ENCODE data around the gene SPRR2D. TPM values are rescaled to one million over a fixed set of nuclear protein-coding genes. Genes with fewer than 3 reads are reported as not detected.
"Not testable (repeated sequence)": the region's sequence is repeated elsewhere in the genome, so short reads cannot be mapped to it uniquely, and the experiment has no call there.

The SPRR2D gene
- total RNA-seq, 3 donors from 2014 or later: not detected

DNA sequence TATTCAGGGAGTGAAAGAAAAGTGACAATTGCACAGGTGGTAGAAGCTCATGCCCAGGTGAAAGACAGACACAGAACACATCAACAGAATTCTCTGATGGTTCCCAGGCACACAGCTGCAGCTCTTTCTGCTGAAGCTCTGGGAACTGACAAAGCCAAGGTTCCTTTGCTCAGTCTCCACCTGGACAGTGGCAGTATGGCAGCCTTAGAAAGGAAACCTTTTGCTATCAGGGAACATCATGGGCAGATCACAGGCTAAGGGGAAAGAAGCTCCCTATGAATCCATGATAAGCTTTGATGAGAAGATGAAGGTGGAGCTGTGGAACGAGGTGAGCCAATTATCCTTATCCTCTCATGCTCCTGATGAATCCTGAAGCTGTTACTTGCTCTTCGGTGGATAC lies 29.3 kb upstream of the SPRR2D start:
- Histone ChIP-seq H3K9me3 (no peaks in the 10 kb centered on the region), H3K4me3 (no peak overlapping the region), H3K4me1 (no peaks in the 10 kb centered on the region), H3K27ac (no peak overlapping the region), H3K27me3 (no peaks in the 10 kb centered on the region), H3K36me3 (no peaks in the 10 kb centered on the region)
- no peak for DNase-seq (ENCODE audit: low spot score in 2 of 2)
- TF ChIP-seq POLR2AphosphoS5 (IDR thresholded peaks at IDR 0.05): no peak
- TF ChIP-seq, protein P1, sequence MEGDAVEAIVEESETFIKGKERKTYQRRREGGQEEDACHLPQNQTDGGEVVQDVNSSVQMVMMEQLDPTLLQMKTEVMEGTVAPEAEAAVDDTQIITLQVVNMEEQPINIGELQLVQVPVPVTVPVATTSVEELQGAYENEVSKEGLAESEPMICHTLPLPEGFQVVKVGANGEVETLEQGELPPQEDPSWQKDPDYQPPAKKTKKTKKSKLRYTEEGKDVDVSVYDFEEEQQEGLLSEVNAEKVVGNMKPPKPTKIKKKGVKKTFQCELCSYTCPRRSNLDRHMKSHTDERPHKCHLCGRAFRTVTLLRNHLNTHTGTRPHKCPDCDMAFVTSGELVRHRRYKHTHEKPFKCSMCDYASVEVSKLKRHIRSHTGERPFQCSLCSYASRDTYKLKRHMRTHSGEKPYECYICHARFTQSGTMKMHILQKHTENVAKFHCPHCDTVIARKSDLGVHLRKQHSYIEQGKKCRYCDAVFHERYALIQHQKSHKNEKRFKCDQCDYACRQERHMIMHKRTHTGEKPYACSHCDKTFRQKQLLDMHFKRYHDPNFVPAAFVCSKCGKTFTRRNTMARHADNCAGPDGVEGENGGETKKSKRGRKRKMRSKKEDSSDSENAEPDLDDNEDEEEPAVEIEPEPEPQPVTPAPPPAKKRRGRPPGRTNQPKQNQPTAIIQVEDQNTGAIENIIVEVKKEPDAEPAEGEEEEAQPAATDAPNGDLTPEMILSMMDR (IDR thresholded peaks at IDR 0.05): no peak
- no peak for TF ChIP-seq POLR2A (IDR thresholded peaks at IDR 0.05)
- intact Hi-C loops (cut with DNase I; ENCODE audit: low total_unique reads): no loop called here

DNA sequence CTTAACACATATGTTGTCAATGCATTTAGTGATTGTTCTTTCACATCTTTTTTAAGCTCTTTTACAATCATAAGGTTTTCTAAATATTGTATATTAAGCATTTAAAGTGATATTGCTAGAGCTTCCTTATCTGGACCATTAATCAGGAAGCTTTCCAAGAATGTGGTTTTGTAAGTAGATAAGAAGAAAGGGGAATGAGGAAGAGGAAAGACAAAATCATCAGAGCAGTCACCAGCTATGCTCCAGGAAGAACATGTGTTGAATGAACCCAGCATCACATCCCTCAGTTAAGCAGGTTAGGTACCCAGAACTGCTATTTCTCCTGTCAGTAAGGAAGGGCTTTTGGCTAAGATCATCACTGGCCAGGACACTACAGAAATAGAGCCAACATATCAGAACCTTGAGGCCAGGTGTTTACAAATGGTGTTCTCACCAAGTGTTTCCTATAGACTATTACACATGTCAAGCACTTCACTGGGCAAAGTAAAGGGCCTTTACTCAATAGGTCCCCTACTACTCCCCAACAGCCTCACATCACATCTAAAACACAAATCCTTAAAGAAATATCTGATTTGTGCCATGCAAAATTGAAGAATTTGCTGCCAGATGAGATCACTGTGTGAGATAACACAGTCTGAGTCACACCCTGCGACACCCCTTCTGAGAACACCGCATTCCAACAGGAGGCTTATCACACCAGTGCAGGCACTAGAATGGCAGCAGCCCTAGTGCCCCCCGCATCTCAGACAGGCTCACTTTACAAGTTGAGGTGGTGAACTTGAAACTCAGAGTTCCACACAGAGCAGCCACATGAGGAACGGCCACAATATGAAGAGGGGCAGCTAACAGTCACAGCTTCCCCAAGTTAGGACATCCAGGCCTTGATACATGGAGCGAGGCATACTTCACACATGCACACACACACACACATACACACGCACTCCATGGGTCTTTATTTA lies 18.2 kb upstream of the SPRR2D start:
- TF ChIP-seq POLR2AphosphoS5 (IDR thresholded peaks at IDR 0.05) (no peak), POLR2A (IDR thresholded peaks at IDR 0.05) (no peak)
- TF ChIP-seq, protein P1 (IDR thresholded peaks at IDR 0.05): no peak
- intact Hi-C loops (cut with DNase I; ENCODE audit: low total_unique reads): no loop called here
- H3K4me3 ChIP-seq: no peak overlapping the region

DNA sequence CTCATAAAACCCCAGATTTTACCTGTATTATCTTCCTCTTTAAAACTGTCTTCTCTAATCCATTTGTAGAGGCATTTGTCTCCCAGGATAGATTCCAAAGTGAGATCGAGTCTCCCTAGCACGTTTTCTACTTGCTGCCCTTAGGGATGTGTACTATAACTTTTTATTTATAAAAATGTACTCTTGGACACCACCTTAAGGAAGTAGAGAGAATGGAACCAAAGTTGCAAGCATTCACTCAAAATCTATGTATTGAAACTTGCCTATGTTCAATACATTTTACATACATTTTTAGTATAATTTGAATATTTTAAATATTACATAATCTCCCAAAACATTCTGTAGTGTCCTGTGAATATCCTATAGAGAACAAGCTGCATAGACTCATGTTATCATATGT lies 17.2 kb upstream of the SPRR2D start:
- no peak overlapping the region for H3K4me3 ChIP-seq
- H3K36me3 ChIP-seq: no peaks in the 10 kb centered on the region
- no peak for DNase-seq (ENCODE audit: low spot score in 2 of 2)
- H3K27ac ChIP-seq: no peak overlapping the region
- intact Hi-C loops (cut with DNase I; ENCODE audit: low total_unique reads): no loop called here
- H3K9me3 ChIP-seq: no peaks in the 10 kb centered on the region
- peaks cover 0 to 3% of the 10 kb centered on the region in 2 donors for H3K27me3 ChIP-seq
- TF ChIP-seq, protein P1 (IDR thresholded peaks at IDR 0.05): no peak
- TF ChIP-seq POLR2AphosphoS5 (IDR thresholded peaks at IDR 0.05) (no peak), POLR2A (IDR thresholded peaks at IDR 0.05) (no peak)
- no peaks in the 10 kb centered on the region for H3K4me1 ChIP-seq

More for the DNA sequence above, 18.2 kb upstream of the SPRR2D start:
- no peak for DNase-seq (ENCODE audit: low spot score in 2 of 2)
- Histone ChIP-seq H3K36me3 (no peaks in the 10 kb centered on the region), H3K9me3 (no peaks in the 10 kb centered on the region), H3K27ac (no peak overlapping the region), H3K4me1 (no peaks in the 10 kb centered on the region), H3K27me3 (peaks cover 0 to 3% of the 10 kb centered on the region in 2 donors)

DNA sequence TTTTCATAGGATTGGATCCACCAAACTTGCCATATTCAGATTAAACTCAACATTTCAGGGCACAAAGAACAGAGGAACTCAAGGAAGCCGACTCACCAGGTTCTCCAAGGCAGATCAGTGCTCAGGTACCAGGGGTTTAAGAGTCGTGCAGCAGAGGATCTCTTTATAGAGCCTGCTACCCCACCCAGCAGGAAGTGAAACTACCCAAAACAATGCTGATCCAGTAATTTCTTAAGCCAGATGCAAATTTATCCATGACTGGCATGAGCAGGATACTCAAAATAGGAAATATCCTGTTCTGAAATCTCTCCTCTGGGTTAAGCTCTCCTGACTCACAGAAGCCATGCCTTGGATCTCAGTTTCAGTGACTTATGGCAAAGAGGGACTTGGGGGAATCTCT lies 16.5 kb upstream of the SPRR2D start, which contains the start of gene SPRR2A:
SPRR2A (minus strand) TSS at position 138 of the 400 bp plus-strand sequence. CDS start 777 bp downstream, outside the sequence.
- Histone ChIP-seq H3K27me3 (peaks cover 0 to 3% of the 10 kb centered on the region in 2 donors), H3K4me3 (no peak within 1 kb of the TSS), H3K9me3 (no peaks in the 10 kb centered on the region), H3K27ac (no peak within 1 kb of the TSS), H3K36me3 (no peaks in the 10 kb centered on the region), H3K4me1 (no peaks in the 10 kb centered on the region)
- TF ChIP-seq POLR2A (IDR thresholded peaks at IDR 0.05) (no peak), POLR2AphosphoS5 (IDR thresholded peaks at IDR 0.05) (no peak)
- TF ChIP-seq, protein P1 (IDR thresholded peaks at IDR 0.05): no peak
- intact Hi-C loops (cut with DNase I; ENCODE audit: low total_unique reads): no loop called here
- DNase-seq (ENCODE audit: low spot score in 2 of 2): no peak

DNA sequence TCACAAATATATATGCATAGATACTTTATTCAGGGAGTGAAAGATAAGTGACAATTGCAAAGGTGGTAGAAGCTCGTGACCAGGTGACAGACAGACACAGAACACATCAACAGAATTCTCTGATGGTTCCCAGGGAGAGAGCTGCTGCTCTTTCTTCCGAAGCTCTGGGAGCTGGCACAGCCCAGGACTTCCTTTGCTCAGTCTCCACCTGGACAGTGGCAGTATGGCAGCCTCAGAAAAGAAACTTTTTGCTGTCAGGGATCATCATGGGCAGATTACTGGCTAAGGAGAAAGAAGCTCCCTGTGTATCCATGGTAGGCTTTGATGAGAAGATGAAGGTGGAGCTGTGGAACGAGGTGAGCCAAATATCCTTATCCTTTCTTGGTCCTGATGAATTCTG lies 15.2 kb upstream of the SPRR2D start:
- H3K9me3 ChIP-seq; H3K27me3 ChIP-seq; H3K36me3 ChIP-seq; DNase-seq (ENCODE audit: low spot score in 2 of 2); H3K4me1 ChIP-seq; H3K4me3 ChIP-seq; intact Hi-C loops (cut with DNase I; ENCODE audit: low total_unique reads); H3K27ac ChIP-seq: not testable (repeated sequence)
